NCI-H460 (cell line): Measurements from ENCODE around the gene GRAMD2A. TPM values are rescaled to one million over a fixed set of nuclear protein-coding genes. Genes with fewer than 3 reads are reported as not detected.
"Not testable (repeated sequence)": the region's sequence is repeated elsewhere in the genome, so short reads cannot be mapped to it uniquely, and the experiment has no call there.

Experiments
- DNase-seq: peaks from one replicate; pipeline ENCODE4 v3.0.0-alpha.2; 2016; ENCODE audit warnings: low read depth; ENCODE audit errors: extremely low read depth
- total RNA-seq: library from RNA; depleted of rRNA; stranded (reverse); fragments of >200 nt; shearing (Covaris generic); gene quantifications from 2 replicates; pipeline ENCODE4 v1.2.3, GENCODE V29; 2014

GRAMD2A gene
- total RNA-seq, 1 experiment from 2014 or later = 0.25 TPM

DNA sequence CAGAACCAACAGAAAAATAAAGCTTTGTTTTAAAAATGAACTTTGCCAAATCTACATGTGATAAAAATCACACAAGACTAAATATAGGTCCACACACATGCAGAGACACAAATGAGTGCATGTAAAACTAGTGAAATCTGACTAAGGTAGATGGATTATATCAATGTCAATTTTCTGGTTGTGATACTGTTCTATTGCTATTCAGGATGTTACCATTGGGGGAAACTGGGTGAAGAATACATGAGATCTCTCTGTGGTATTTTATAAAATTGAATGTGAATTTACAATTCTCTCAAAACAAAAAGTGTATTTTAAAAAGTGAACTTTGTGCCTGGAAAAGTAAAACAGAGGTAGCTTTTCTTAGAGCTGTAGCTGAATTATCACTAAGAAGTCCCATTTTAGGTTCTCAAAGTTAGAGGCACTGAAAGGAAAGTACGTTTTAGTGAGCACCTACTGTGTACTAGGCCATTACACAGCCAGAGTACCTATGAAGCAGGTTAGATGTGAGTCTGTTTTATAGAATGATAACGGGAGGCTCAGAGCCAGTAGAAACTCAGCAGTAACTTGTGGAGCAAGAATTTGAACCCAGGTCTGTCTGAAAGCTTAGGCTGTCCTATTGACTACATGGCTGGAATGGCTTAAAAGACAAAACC lies 8.2 kb downstream of the GRAMD2A start:
- no peak for DNase-seq

DNA sequence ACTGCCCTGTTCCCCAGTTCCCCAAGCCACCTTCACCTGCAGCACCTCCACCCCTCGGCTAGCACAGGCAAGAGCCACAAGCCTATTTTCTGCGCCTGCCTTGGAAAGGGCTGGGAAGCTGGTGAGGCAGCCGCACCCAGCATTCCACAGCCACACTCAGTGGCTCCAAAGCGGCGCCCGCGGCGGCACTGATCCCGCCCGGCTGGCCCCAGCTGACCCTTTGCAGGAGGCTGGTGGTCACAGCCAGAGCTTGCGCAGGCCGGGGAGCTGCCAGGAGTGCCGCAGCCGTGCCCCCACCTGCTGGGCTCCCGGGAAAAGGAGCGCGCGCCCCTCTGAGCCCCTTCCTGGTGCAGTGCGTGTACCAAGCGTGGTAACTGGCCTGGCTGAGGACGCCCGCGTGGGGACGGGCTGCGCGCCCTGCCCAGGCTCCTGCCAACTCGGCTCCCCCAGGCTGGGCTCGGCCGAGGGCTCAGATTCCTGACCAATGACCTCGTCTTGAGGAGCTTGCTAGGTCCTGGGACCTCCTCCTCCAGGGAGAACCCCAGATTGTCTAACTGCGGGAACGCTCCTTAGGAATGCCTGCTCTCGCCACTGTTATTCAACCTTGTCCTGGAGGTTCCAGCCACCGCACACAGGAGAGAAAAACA lies 13.3 kb downstream of the GRAMD2A start:
- DNase-seq = no peak

DNA sequence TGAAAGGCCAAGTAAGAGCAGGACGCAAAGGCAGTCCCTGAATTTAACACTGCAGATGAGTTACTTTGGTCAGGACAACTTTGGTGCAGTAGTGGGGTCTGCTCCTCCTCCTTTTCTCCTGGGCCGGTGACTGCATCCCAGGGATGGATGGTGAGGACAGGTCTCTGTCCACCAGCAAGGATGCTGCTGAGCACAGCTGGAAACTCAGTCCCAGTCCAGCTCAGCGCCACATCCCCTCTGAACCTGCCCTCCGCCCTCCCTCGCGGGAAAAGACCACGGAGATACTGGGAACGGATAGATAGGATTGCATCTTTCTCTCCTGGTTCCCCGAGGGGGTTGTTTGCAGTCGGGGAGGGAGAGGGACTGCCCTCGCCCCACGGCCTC lies 13.8 kb downstream of the GRAMD2A start:
- DNase-seq = no peak

DNA sequence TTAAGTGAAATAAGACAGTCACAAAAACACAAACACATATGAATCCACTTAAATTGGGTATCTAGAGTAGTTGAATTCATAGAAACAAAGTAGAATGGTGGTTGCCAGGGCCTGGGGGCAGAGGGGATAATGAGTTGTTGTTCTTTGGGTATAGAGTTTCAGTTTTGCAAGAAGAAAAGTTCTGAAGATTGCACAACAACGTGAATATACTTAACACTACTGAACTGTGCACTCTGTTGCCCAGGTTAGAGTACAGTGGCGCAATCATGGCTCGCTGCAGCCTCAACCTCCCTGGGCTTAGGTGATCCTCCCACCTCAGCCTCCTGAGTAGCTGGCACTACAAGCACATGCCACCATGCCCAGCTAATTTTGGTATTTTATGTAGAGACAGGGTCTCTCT lies 14.9 kb downstream of the GRAMD2A start:
- no peak for DNase-seq

DNA sequence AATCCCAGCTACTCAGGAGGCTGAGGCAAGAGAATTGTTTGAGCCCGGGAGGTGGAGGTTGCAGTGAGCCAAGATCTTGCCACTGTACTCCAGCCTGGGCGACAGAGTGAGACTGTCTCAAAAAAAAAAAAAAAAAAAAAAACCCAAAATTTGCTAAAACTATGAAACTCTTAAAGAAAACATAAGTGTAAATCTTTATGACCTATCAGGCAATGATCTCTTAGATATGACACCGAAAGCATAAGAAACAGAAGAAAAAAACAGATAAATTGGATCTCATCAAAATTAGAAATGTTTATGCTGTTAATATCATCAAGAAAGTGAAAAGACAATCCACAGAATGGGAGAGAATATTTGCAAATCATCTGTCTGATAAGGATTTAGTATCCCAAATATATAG lies 15.3 kb downstream of the GRAMD2A start:
- DNase-seq = no peak

DNA sequence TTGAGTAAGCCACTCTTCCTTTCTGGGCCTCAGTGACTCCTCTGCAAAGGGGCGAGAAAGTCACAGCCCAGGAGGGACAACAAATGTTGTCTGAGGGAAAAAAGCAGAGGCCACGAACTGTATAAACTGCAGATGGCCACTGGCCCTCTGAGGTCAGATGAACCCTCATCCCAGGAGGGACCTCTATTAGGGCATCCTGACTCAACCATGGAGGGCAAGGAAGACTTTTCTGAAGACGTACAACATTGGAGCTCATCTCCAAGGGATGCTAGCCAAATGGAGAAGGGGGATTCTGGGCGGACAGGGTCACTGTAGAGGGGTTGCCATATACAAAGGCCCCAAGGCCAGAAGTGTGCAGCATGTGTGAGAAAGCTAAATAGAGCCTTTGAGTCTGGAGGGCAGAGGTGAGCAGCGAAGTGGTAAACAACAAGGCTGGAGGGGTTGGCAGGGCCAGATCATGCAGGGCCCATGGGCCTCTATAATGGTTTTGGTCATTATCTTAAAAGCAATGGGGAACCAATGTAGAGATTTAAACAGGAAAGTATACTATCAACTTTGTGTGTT lies 16.7 kb downstream of the GRAMD2A start:
- DNase-seq = no peak

DNA sequence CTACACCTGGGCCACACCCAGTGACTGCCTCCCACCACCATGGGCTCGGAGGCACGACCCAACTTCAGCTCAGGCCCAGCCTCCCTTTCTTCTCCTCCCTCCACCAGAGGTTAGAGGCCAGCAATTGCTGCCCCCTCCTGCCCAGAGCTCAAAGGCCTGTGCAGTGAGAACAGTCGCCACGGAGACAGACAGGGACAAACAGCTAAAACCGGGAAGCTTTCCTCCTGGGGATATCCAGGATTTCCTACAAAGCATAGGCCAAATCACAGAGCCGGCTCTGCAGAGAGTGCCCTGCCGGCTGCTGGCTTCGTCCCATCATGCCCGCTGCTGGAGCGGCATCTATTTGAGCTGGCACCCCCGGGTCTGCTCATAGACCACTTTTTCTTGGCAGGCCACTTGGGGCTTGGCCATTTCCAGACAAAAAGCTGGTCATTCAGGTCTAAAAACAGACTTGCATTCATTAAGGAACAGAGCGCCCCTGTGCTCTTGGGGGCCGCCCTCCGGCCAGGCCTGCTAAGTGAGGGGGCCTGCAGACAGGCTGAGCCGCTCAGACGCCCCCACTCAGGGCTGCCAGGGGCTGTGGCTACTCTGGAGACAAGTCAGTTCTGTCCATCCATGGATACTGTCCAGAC lies 17.5 kb downstream of the GRAMD2A start:
- DNase-seq = no peak

DNA sequence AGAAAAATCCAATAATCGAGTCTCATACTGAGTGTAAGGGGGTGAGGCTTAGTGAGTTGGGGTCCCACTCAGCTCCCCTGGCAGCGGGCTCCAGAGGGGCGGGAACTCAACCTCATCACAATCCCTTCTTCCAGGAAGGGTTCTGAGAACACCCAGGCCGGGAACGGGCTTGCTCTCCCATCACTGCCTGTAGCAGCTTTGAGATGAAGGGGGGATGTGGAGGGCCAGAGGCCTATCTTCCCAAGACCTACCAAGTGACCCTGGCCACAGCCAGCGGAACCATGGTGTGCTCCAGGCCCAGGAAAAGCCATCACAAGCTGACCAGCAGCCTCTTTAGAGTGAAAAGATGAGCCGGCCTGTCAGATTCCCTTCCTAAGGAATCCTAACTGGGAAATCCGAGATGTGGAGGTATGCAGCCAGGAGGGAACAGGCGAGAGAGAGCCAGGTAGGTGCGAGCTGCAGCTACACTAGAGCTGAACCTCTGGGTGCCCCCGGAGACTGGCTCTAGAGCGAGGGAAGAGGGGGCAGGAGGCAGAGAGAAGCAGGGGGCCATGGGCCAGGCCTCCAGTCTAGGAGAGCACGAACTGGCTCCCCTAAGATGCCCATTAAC lies 18.5 kb downstream of the GRAMD2A start:
- DNase-seq = no peak

DNA sequence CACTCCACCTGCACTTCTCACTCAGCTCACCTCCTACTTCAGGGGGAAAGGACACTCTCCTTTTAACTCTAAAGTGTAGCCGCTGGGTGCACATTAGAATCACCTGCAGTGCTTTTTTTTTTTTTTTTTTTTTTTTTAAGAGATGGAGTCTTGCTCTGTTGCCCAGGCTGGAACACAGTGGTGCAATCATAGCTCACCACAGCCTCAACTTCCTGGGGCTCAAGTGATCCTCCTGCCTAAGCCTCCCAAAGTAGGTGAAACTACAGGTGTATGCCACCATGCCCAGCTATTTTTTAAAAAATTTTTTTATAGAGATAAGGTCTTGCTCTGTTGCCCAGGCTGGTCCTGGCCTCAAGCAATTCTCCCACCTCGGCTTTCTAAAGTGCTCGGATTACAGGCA lies 20.8 kb downstream of the GRAMD2A start:
- no peak for DNase-seq

DNA sequence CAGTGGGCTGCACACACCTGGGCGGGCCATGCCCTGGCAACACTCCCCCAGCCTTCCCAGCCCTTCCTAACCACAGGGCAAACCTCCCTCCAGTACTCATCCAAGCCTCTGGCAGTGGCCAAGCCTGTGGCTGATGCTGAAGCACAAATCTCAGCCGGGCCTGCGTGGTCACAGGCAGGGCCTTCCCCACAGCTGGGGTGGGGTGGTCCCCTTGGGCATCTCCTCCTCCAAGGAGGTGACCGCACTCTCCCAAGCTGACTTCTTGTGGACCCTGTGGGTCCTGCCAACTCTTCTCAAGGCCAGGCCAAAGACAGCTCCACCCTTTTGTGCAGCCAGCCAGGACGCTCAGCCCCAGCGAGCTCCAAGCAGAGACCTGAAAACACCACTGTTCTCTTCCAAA lies 21.4 kb downstream of the GRAMD2A start:
- no peak for DNase-seq

DNA sequence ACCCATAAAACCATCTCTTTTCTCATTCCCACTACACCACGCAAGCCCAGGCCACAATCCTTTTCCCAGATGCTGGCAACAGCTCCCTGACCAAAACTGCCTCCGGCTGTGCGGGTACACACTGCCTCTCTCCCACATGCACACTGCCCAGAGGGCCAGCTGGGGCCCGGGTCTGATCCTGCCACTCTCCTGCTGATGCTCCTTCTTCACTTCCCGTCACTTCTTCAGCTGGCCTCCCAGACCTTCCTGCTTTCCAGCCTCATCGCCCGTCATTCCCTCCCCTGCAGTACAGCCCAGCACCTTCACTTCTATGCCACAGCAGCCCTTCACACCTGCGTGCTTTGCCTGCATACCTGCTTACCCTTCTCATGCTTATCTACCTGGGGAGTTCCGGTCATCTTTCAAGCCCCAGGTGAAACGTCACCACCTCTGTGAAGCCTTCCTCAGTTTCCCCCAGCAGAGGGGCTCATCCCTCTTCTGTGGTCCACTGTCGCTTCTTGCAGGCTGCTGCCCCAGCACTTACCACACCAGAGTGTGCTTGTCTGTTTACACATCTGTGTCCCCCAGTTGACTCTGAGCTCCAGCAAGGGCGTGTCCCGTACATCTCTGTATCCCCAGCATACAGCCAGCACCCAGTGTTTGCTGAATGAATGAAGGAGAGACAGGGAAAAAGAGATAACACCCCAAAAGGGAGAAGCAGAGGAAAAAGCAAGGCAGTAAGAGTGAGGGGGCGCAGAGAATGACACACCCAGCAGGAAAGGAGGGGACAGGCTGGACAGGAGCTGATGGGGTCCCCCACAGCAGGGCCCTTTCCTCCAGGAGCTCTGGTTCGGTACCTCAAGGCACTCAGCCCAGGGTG lies 22.2 kb downstream of the GRAMD2A start:
- no peak for DNase-seq

DNA sequence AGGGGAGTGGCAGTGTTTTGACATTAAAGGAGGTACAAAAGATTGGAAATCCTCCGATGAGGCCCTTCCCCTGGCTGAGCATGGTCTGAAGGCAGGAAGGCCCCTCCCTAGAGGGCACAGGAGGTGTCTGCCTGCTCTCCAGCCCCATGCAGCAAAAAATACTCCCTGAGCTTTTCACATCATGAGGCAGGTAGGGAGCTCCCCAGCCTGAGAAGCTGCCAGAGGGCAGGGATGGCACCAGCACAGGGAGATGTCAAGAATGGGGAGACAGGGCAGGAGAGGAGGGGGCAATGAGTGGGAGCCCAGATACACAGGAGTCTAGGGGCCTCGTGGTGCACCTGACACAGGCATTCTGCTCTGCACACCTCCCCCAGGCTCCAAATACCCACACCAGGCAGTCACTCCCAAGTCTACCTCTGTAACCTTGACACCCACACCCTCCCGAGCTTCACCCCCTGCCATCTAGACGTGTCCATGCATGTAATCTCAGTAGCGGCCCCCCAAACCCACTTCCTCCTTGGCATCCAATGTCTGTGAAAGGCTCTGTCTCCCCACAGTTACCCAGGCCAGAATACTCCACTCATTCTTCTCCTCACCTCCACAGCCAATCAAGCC lies 22.9 kb downstream of the GRAMD2A start:
- DNase-seq = no peak

DNA sequence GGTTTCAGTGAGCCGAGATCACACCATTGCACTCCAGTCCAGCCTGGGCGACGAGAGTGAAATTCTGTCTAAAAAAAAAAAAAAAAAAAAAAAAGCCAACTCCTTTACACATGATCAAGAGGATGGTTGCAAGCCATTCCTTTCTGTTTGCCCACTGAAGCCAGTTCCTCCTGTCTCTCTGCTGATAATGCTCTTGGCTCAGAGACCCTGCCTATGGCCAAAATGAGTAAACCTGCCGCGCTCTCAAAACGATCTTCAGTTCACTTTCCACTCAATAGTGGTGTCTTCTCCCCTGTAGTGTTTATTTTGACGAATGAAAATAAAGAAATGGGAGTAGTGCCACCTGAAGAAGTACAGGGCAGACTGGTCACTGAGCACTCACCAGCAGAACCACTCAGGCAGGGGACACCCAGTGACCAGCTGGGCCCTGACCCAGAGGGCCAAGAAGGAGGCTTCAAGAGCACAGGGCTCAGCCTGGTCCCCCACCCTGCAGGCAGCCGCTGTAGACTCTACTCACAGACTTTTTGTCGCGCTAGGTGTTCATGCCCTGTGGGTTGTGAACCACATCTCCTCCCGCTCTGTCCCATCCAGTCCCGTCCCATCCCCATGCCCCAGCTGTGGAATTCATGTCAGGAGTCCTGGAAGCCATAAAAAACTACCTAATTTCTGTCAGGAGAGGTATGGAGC lies 23.6 kb downstream of the GRAMD2A start:
- no peak for DNase-seq

DNA sequence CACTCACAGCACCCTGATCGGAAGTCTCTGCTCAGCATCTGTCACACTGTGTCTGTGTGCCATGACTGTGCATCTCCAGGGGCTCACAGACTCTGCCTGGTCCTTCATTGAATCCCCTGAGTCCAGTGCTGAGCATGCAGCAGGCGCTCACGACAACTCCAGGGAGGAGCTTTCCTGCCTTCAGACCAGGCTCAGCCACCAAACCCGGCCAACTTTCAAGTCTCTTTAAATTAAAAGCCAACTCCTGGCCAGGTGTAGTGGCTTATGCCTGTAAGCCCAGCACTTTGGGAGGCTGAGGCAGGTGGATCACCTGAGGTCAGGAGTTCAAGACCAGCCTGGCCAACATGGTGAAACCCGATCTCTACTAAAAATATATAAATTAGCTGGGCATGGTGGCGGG lies 24.2 kb downstream of the GRAMD2A start:
- DNase-seq = no peak

DNA sequence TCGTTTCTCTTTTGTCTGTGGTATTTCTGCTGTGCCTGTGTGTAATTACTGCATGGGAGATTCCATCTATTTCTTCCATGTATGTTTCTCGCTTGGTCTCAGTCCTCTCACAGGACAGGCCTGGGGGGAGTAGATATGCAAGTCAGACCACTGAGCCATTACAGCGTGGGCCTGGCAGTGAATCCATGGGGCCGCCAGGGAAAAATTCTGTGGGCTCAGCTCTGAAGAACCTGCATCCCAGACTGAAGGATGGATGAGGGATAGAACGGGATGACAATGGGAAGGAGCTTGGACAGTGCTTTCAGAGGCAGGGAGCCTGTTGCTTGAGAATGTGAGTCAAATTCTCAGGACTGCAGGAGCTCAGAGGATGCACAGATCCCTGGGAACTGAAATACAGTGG lies 24.8 kb downstream of the GRAMD2A start:
- DNase-seq = no peak

DNA sequence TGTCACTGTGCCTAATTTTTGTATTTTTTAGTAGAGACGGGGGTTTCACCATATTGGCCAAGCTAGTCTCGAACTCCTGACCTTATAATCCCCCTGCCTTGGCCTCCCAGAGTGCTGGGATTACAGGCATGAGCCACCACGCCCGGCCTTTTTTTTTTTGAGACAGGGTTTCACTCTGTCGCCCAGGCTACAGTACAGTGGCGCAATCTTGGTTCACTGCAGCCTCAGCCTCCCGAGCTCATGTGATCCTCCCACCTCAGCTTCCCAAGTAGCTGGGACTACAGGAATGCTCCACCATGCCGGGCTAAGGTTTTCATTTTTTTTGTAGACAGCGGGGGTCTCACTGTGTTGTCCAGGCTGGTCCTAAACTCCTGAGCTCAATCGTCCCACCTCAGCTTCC lies 25.6 kb downstream of the GRAMD2A start:
- not testable (repeated sequence) for DNase-seq

DNA sequence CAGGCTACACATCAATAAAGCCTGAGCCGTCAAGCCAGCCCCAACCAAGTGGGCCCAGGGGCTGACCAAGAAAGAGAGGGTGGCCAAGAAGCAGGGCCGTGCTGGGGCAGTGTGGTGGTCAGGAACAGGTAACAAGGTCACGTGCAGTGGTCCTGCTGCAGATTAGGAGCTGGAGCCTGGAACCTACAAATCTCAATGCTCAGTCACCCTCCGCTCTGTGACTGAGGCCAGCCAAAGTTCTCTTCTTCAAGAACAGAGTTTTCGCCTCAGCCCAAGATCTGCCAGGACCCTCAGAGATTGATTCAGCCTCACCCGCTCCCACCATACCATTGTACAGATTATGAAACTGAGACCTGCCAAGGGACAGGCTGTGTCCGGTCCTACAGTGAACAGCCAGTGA lies 26.9 kb downstream of the GRAMD2A start:
- no peak for DNase-seq

DNA sequence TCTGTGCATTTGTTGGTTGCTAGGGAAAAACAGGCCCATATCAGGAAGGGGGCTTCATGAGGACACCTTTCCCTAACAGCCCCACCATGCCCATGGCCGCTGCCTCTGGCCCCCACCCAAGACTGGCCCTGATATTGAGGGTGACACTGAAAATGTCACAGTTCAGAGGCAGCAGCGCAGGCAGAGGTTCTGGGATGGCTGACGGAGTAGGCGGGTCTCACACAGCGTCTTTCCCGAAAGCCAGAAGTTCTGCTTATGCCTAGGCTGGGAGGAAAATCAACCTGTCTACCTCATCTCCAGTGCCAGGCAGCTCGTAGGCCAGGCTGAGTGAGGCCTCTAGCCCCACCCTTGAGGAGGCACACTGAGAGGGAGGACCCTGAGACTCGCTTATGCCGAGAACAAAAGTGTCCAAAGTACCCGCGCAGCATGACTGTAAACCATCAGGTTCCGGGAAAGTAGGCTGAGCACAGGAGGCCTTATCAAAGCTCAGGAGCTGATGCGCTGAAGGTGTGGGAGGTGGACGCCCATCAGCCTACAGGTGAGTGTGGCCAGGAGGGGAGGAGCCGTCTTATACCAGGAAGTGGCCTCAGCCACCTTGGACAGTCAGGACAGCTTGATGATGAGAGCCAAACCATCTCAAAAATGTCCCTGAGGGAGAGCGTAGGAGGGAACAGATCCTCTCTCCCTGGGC lies 27.5 kb downstream of the GRAMD2A start:
- DNase-seq = no peak
